Natural killer cell (primary cell): ENCODE results near the gene FMO4. TPM values are rescaled to one million over a fixed set of nuclear protein-coding genes. Genes with fewer than 3 reads are reported as not detected.
"Not testable (repeated sequence)": the region's sequence is repeated elsewhere in the genome, so short reads cannot be mapped to it uniquely, and the experiment has no call there.

Experiments used
- ATAC-seq, 3 donors: fragments of 150-1000 bp in 2 of 3; fragments of 200-7000 bp in 1 of 3; cut with Tn5 transposase; 1 replicate in 1 of 3; 2 replicates in 2 of 3; pipeline ENCODE4 v1.10.0; 2021; ENCODE audit warnings: mild to moderate bottlenecking in 2 of 3, moderate library complexity in 2 of 3
- DNase-seq, 2 donors: peaks; one replicate each; pipeline versions ENCODE4 v3.0.0 to v3.0.0-alpha.2; 2013 to 2021; ENCODE audit warnings: mixed read lengths in 1 of 2
- H3K27ac ChIP-seq: one replicate; pipeline ENCODE4 v1.5.1; 2013; ENCODE audit warnings: mild to moderate bottlenecking, low read length
- H3K27me3 ChIP-seq: one replicate; pipeline ENCODE4 v1.6.1; 2013; ENCODE audit warnings: low read length; ENCODE audit not compliant: control insufficient read depth, insufficient read depth
- H3K36me3 ChIP-seq: one replicate; pipeline ENCODE4 v1.6.1; 2013; ENCODE audit warnings: low read length; ENCODE audit not compliant: control insufficient read depth, insufficient read depth
- H3K4me1 ChIP-seq: one replicate; pipeline ENCODE4 v1.6.1; 2013; ENCODE audit warnings: low read length; ENCODE audit not compliant: control insufficient read depth, insufficient read depth
- H3K4me3 ChIP-seq: one replicate; pipeline ENCODE4 v1.5.1; 2013; ENCODE audit warnings: low read length
- H3K9me3 ChIP-seq: one replicate; pipeline ENCODE4 v1.6.1; 2013; ENCODE audit warnings: low read length; ENCODE audit not compliant: control insufficient read depth, insufficient read depth
- H3K27ac Mint-ChIP-seq, 2 donors: one replicate each; pipeline ENCODE4 v1.8.0; 2022; ENCODE audit warnings: mild to moderate bottlenecking in 2 of 2, mixed read lengths in 2 of 2, moderate library complexity in 1 of 2
- H3K27me3 Mint-ChIP-seq, 2 donors: one replicate each; pipeline ENCODE4 v1.8.0; 2022; ENCODE audit warnings: low read depth in 2 of 2, mixed read lengths in 2 of 2
- H3K36me3 Mint-ChIP-seq: one replicate; pipeline ENCODE4 v1.8.0; 2022; ENCODE audit warnings: mixed read lengths
- H3K4me1 Mint-ChIP-seq, 2 donors: one replicate each; pipeline ENCODE4 v1.8.0; 2022; ENCODE audit warnings: mixed read lengths in 2 of 2
- H3K4me3 Mint-ChIP-seq: one replicate; pipeline ENCODE4 v1.8.0; 2022; ENCODE audit warnings: mild to moderate bottlenecking, moderate library complexity, mixed read lengths
- H3K9me3 Mint-ChIP-seq, 2 donors: one replicate each; pipeline ENCODE4 v1.8.0; 2022; ENCODE audit warnings: mixed read lengths in 2 of 2
- CTCF ChIP-seq: fragments of 200-600 bp; IDR thresholded peaks from one replicate; pipeline ENCODE4 v1.8.0; 2022; ENCODE audit warnings: antibody characterized with exemption
- WGBS: methylation state at CpG from one replicate; pipeline ENCODE4 v1.1.7; 2013; ENCODE audit warnings: missing lambda C conversion rate; ENCODE audit not compliant: insufficient coverage; 5-methylcytosine and 5-hydroxymethylcytosine counted together
- intact Hi-C: fragments of 100-400 bp; cut with micrococcal nuclease; formaldehyde crosslinking; loops from one replicate; pipeline ENCODE4 v1.14.2; 2022
- total RNA-seq, 4 donors: library from RNA; stranded (reverse); fragments of 120-200 nt in 1 of 4; gene quantifications; one replicate each; pipeline versions ENCODE4 v1.2.3 to v1.2.4, GENCODE V29; 2013 to 2022

The FMO4 gene
- total RNA-seq, 3 donors from 2014 or later (not counting 1 experiment from before 2014, with no cell fraction given): 3.2 to 3.8 (median 3.6) TPM

- Mint-ChIP-seq H3K36me3 (peaks cover 5% of the 10 kb centered on the region), H3K4me1 (peaks cover 5 to 6% of the 10 kb centered on the region in 2 donors), H3K4me3 (no peak overlapping the region), H3K27me3 (no peaks in the 10 kb centered on the region), H3K27ac (no peak overlapping the region), H3K9me3 (no peaks in the 10 kb centered on the region)
- intact Hi-C loops: no loop called here
- no peaks in the 10 kb centered on the region for H3K27me3 ChIP-seq
- no peak for ATAC-seq
- H3K9me3 ChIP-seq: no peaks in the 10 kb centered on the region
- WGBS: 100% methylated on average over 1 of the region's 1 CpG
- H3K27ac ChIP-seq: no peak overlapping the region
- TF ChIP-seq CTCF: no peak
- H3K36me3 ChIP-seq: no peaks in the 10 kb centered on the region
- no peaks in the 10 kb centered on the region for H3K4me1 ChIP-seq
- no peak overlapping the region for H3K4me3 ChIP-seq
- DNase-seq: no peak
Measured at GRCh38 chr1:171334024-171334640, 20.1 kb downstream of the FMO4 start.

GRCh38 chr1:171335964-171336363 is 22.0 kb downstream of the FMO4 start:
- WGBS: 84% methylated on average over 1 of the region's 1 CpG
- Histone ChIP-seq H3K36me3 (no peaks in the 10 kb centered on the region), H3K9me3 (no peaks in the 10 kb centered on the region), H3K27ac (no peak overlapping the region), H3K27me3 (no peaks in the 10 kb centered on the region), H3K4me1 (no peaks in the 10 kb centered on the region), H3K4me3 (no peak overlapping the region)
- Mint-ChIP-seq H3K27me3 (no peaks in the 10 kb centered on the region), H3K4me3 (no peak overlapping the region), H3K9me3 (no peaks in the 10 kb centered on the region), H3K4me1 (no peaks in the 10 kb centered on the region), H3K36me3 (no peaks in the 10 kb centered on the region), H3K27ac (no peak overlapping the region)
- intact Hi-C loops: no loop called here
- peak in 1 of 3 donors; percentile 27 for ATAC-seq
- no peak for DNase-seq
- TF ChIP-seq CTCF: no peak

GRCh38 chr1:171339345-171339744 is 25.4 kb downstream of the FMO4 start:
- intact Hi-C loops, ATAC-seq, H3K4me1 Mint-ChIP-seq: not testable (repeated sequence)

GRCh38 chr1:171343727-171344472 is 29.9 kb downstream of the FMO4 start:
- no peaks in the 10 kb centered on the region for H3K9me3 Mint-ChIP-seq

More at GRCh38 chr1:171339345-171339744, 25.4 kb downstream of the FMO4 start:
- not testable (repeated sequence) for H3K9me3 Mint-ChIP-seq, H3K36me3 ChIP-seq, H3K36me3 Mint-ChIP-seq, H3K9me3 ChIP-seq, H3K27ac ChIP-seq, H3K4me1 ChIP-seq, H3K27me3 ChIP-seq, H3K27me3 Mint-ChIP-seq, H3K27ac Mint-ChIP-seq, H3K4me3 ChIP-seq, H3K4me3 Mint-ChIP-seq, DNase-seq
- 89% methylated on average over 6 of the region's 6 CpGs for WGBS

More at GRCh38 chr1:171343727-171344472, 29.9 kb downstream of the FMO4 start:
- no peaks in the 10 kb centered on the region for H3K27me3 ChIP-seq
- intact Hi-C loops: no loop called here
- ATAC-seq: no peak
- H3K4me1 ChIP-seq: no peaks in the 10 kb centered on the region
- no peaks in the 10 kb centered on the region for H3K4me1 Mint-ChIP-seq
- no peak overlapping the region for H3K4me3 Mint-ChIP-seq
- no peaks in the 10 kb centered on the region for H3K9me3 ChIP-seq
- no peak overlapping the region for H3K27ac ChIP-seq
- no peaks in the 10 kb centered on the region for H3K36me3 ChIP-seq
- no peaks in the 10 kb centered on the region for H3K36me3 Mint-ChIP-seq
- no peak overlapping the region for H3K4me3 ChIP-seq
- H3K27me3 Mint-ChIP-seq: no peaks in the 10 kb centered on the region
- DNase-seq: no peak
- no peak for TF ChIP-seq CTCF
- WGBS: 92% methylated on average over 5 of the region's 5 CpGs
- H3K27ac Mint-ChIP-seq: no peak overlapping the region
